Inferior parietal cortex (tissue), 1 donor: ENCODE measurements around the gene MFAP4.

ENCODE experiments used
- DNase-seq: peaks from one replicate; pipeline ENCODE4 v3.0.0-alpha.2; 2016; ENCODE audit errors: extremely low spot score

Gene MFAP4

GRCh38 chr17:19333736-19334290 is 53.2 kb downstream of the MFAP4 start:
- no peak for DNase-seq
